HEK293 (cell line): ENCODE results near the gene ERBB2.
A peak's percentile ranks its signal among the peaks of the same experiment; 100 is the strongest.

Experiments
- ATF2 ChIP-seq: fragments of 450-650 bp; formaldehyde crosslinking; IDR thresholded peaks from 2 replicates; pipeline ENCODE4 v1.5.1; 2016; ENCODE audit warnings: missing biosample characterization, missing genetic modification characterization, low read depth
- HIC1 ChIP-seq: fragments of 450-650 bp; formaldehyde crosslinking; IDR thresholded peaks from 2 replicates; pipeline ENCODE4 v1.5.1; 2016; ENCODE audit warnings: missing biosample characterization, missing genetic modification characterization
- KLF7 ChIP-seq: fragments of 450-650 bp; formaldehyde crosslinking; IDR thresholded peaks from 2 replicates; pipeline ENCODE4 v1.5.1; 2016; ENCODE audit warnings: missing biosample characterization, missing genetic modification characterization, borderline replicate concordance
- PATZ1 ChIP-seq: fragments of 450-650 bp; formaldehyde crosslinking; IDR thresholded peaks from 2 replicates; pipeline ENCODE4 v1.5.1; 2016; ENCODE audit warnings: missing biosample characterization, missing genetic modification characterization
- REST ChIP-seq: fragments of 450-650 bp; formaldehyde crosslinking; IDR thresholded peaks from 2 replicates; pipeline ENCODE4 v1.5.1; 2016; ENCODE audit warnings: missing biosample characterization, missing genetic modification characterization
- WT1 ChIP-seq: fragments of 450-650 bp; formaldehyde crosslinking; IDR thresholded peaks from 2 replicates; pipeline ENCODE4 v1.5.1; 2016; ENCODE audit warnings: missing biosample characterization, missing genetic modification characterization
- ZBTB1 ChIP-seq: fragments of 450-650 bp; formaldehyde crosslinking; IDR thresholded peaks from 2 replicates; pipeline ENCODE4 v1.5.1; 2016; ENCODE audit warnings: missing biosample characterization, missing genetic modification characterization
- ZBTB10 ChIP-seq: fragments of 450-650 bp; formaldehyde crosslinking; IDR thresholded peaks from 2 replicates; pipeline ENCODE4 v1.5.1; 2016; ENCODE audit warnings: missing biosample characterization, missing genetic modification characterization
- ZEB2 ChIP-seq: fragments of 450-650 bp; formaldehyde crosslinking; IDR thresholded peaks from 2 replicates; pipeline ENCODE4 v1.5.1; 2016; ENCODE audit warnings: missing biosample characterization, missing genetic modification characterization
- ZIC2 ChIP-seq: fragments of 450-650 bp; formaldehyde crosslinking; IDR thresholded peaks from 2 replicates; pipeline ENCODE4 v1.5.1; 2016; ENCODE audit warnings: missing biosample characterization, missing genetic modification characterization
- ZNF121 ChIP-seq: fragments of 450-650 bp; formaldehyde crosslinking; IDR thresholded peaks from 2 replicates; pipeline ENCODE4 v1.5.1; 2016; ENCODE audit warnings: missing biosample characterization, missing genetic modification characterization
- ZNF132 ChIP-seq: fragments of 450-650 bp; formaldehyde crosslinking; IDR thresholded peaks from 2 replicates; pipeline ENCODE4 v1.5.1; 2017; ENCODE audit warnings: missing biosample characterization, missing genetic modification characterization, borderline replicate concordance
- ZNF16 ChIP-seq: fragments of 450-650 bp; formaldehyde crosslinking; IDR thresholded peaks from 2 replicates; pipeline ENCODE4 v1.5.1; 2016; ENCODE audit warnings: low read depth, missing biosample characterization, missing genetic modification characterization
- ZNF2 ChIP-seq: fragments of 450-650 bp; formaldehyde crosslinking; IDR thresholded peaks from 2 replicates; pipeline ENCODE4 v1.5.1; 2016; ENCODE audit warnings: missing biosample characterization, missing genetic modification characterization
- ZNF24 ChIP-seq: fragments of 450-650 bp; formaldehyde crosslinking; IDR thresholded peaks from 2 replicates; pipeline ENCODE4 v1.5.1; 2016; ENCODE audit warnings: missing biosample characterization, missing genetic modification characterization
- ZNF362 ChIP-seq: fragments of 450-650 bp; formaldehyde crosslinking; IDR thresholded peaks from 2 replicates; pipeline ENCODE4 v1.5.1; 2016; ENCODE audit warnings: missing biosample characterization, missing genetic modification characterization
- ZNF449 ChIP-seq: fragments of 450-650 bp; formaldehyde crosslinking; IDR thresholded peaks from 2 replicates; pipeline ENCODE4 v1.5.1; 2017; ENCODE audit warnings: missing biosample characterization, mild to moderate bottlenecking, missing genetic modification characterization, moderate library complexity
- ZNF529 ChIP-seq: fragments of 450-650 bp; formaldehyde crosslinking; IDR thresholded peaks from 2 replicates; pipeline ENCODE4 v1.5.1; 2017; ENCODE audit warnings: missing genetic modification characterization, missing biosample characterization; ENCODE audit not compliant: insufficient replicate concordance
- ZNF555 ChIP-seq: fragments of 450-650 bp; formaldehyde crosslinking; conservative IDR thresholded peaks from 2 replicates; pipeline ENCODE4 v1.5.1; 2017; ENCODE audit warnings: missing biosample characterization, mild to moderate bottlenecking, missing genetic modification characterization, inconsistent platforms
- ZNF561 ChIP-seq: fragments of 450-650 bp; IDR thresholded peaks from 2 replicates; pipeline ENCODE4 v1.5.1; 2018; ENCODE audit warnings: missing biosample characterization, missing genetic modification characterization, borderline replicate concordance
- ZNF658 ChIP-seq: fragments of 450-650 bp; formaldehyde crosslinking; IDR thresholded peaks from 2 replicates; pipeline ENCODE4; 2016; ENCODE audit warnings: missing biosample characterization, missing genetic modification characterization
- ZNF664 ChIP-seq: fragments of 450-650 bp; formaldehyde crosslinking; IDR thresholded peaks from 2 replicates; pipeline ENCODE4 v1.5.1; 2016; ENCODE audit warnings: missing biosample characterization, missing genetic modification characterization
- ZNF830 ChIP-seq: fragments of 450-650 bp; IDR thresholded peaks from 2 replicates; pipeline ENCODE4 v1.5.0; 2018; ENCODE audit warnings: missing biosample characterization, missing genetic modification characterization, low read depth, mild to moderate bottlenecking, moderate library complexity

The ERBB2 gene

GRCh38 chr17:39662551-39663339 lies 37.1 kb upstream of the ERBB2 start (continued):
- 0 out of 2 replicates have a peak, but pooled peaks have one; percentile 52 for TF ChIP-seq HIC1 (tag by site-specific recombination)
- TF ChIP-seq ZNF555 (tag by site-specific recombination): no peak
- peak; percentile 83 for TF ChIP-seq ZIC2 (tag by site-specific recombination)
- TF ChIP-seq ZNF664: no peak
- TF ChIP-seq ZNF132: no peak
- TF ChIP-seq ZNF2: no peak
- no peak for TF ChIP-seq REST (tag by site-specific recombination)
- no peak for TF ChIP-seq ZNF658
- no peak for TF ChIP-seq PATZ1 (tag by site-specific recombination)
- no peak for TF ChIP-seq ZEB2 (tag by site-specific recombination)
- TF ChIP-seq ZNF830: no peak
- no peak for TF ChIP-seq ZBTB10 (tag by site-specific recombination)
- no peak for TF ChIP-seq ZNF16 (tag by site-specific recombination)
- TF ChIP-seq ZNF561: no peak
- TF ChIP-seq WT1 (tag by site-specific recombination): no peak
- no peak for TF ChIP-seq ATF2
- no peak for TF ChIP-seq KLF7 (tag by site-specific recombination)
- TF ChIP-seq ZNF121: peak; percentile 61
- TF ChIP-seq ZNF24: no peak
- no peak for TF ChIP-seq ZNF529 (tag by site-specific recombination)
- TF ChIP-seq ZBTB1: no peak
- no peak for TF ChIP-seq ZNF449 (tag by site-specific recombination)
- no peak for TF ChIP-seq ZNF362 (tag by site-specific recombination)
